ENCODE data around the gene NASP.
A peak's percentile ranks its signal among the peaks of the same experiment; 100 is the strongest.

DNA sequence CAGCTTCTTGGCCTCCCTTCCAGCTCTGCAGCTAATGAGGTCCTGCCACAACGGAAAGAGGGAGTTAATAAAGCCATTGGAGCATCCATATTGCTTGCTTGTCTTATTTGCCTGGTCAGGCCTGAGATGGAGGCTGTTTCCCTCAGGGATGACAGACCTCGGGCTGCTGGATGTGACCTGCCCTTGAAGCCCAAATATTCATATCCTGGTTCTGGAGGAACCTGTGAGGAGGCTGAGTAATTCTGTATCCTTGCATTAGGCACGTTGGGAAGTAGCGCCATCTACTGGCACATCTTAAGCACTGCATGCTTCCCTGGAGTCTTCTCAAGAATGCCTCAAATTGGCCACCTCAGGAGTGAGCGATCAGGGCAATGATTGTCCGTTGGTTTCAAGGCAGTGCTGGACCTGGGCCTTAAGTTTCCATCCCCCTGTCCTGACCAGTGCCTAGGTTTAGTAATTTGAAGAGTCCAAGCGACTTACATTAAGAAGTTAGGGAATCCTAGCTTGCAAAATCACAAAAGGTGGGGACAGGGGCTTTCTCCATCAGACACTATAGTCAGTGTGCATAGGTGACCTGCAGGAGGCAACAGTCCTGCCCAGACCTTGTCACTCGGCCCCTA, 13.8 kb upstream of the NASP start:
- TF ChIP-seq TAF1 (IDR thresholded peaks at IDR 0.05; ENCODE audit: low read depth) = no peak
- TF ChIP-seq REST (IDR thresholded peaks at IDR 0.05; ENCODE audit: low read depth) = no peak
- TF ChIP-seq EP300 (IDR thresholded peaks at IDR 0.05; ENCODE audit: borderline replicate concordance) = no peak
- TF ChIP-seq RAD21 (IDR thresholded peaks at IDR 0.05; ENCODE audit: low read depth) = peak; percentile 85
- TF ChIP-seq YY1 (IDR thresholded peaks at IDR 0.05; ENCODE audit: low read depth) = no peak

All from Ishikawa (cell line).